ENCODE results near the gene TSHZ3. TPM values are rescaled to one million over a fixed set of nuclear protein-coding genes. Genes with fewer than 3 reads are reported as not detected.

TSHZ3 gene
- total RNA-seq, 1 experiment from 2014 or later, result 3.2 TPM

- Histone ChIP-seq H2BK15ac (ENCODE audit: low read depth, low read length) (no peak overlapping the region), H3K18ac (ENCODE audit: insufficient read length, low read depth, low read length) (no peak overlapping the region), H3K4me1 (ENCODE audit: insufficient read depth, low read length) (0 out of 2 replicates have a peak, but pooled peaks cover 1% of the 10 kb centered on the region), H2BK12ac (ENCODE audit: insufficient read length, low read depth, low read length) (no peak overlapping the region), H2AFZ (ENCODE audit: low read length) (no peak overlapping the region), H3K79me2 (ENCODE audit: insufficient read depth, low read length) (no peaks in the 10 kb centered on the region), H4K8ac (replicated peaks; ENCODE audit: insufficient read length, low read depth, low read length) (no peak overlapping the region), H3K56ac (ENCODE audit: insufficient read length, low read depth, low read length) (no peak overlapping the region), H4K20me1 (ENCODE audit: control insufficient read depth, insufficient read depth, insufficient read length) (no peaks in the 10 kb centered on the region), H3K23me2 (ENCODE audit: insufficient read length, low read depth, low read length, poor library complexity, severe bottlenecking) (peaks cover 1% of the 10 kb centered on the region), H3K9ac (ENCODE audit: extremely low read depth, insufficient read length, low read length) (no peak overlapping the region), H4K91ac (ENCODE audit: insufficient read length, low read depth, low read length) (no peak overlapping the region), H3K27ac (ENCODE audit: insufficient read length, low read depth, low read length) (no peak overlapping the region), H2BK20ac (ENCODE audit: low read depth, low read length, poor library complexity, severe bottlenecking) (no peak overlapping the region), H3K79me1 (ENCODE audit: insufficient read depth, low read depth, low read length, poor library complexity, severe bottlenecking) (no peaks in the 10 kb centered on the region), H2BK5ac (ENCODE audit: insufficient read length, low read length) (no peak overlapping the region), H2BK120ac (ENCODE audit: low read depth, low read length, poor library complexity, severe bottlenecking) (no peak overlapping the region), H3K23ac (ENCODE audit: insufficient read length, low read depth, low read length) (no peak overlapping the region), H3K14ac (ENCODE audit: insufficient read depth, low read length) (no peak overlapping the region), H3K4ac (ENCODE audit: low read depth, low read length) (no peak overlapping the region), H3T11ph (ENCODE audit: low read length) (no peak overlapping the region), H3K4me2 (ENCODE audit: insufficient read depth, insufficient read length, low read length) (no peak overlapping the region), H2AK5ac (ENCODE audit: insufficient read length, low read length) (no peak overlapping the region), H3K27me3 (ENCODE audit: insufficient read depth, low read length) (no peaks in the 10 kb centered on the region), H4K5ac (ENCODE audit: insufficient read length, low read depth, low read length) (no peak overlapping the region), H3K9me3 (ENCODE audit: control insufficient read depth, low read depth, low read length) (no peaks in the 10 kb centered on the region)
- Mint-ChIP-seq H3K36me3 (ENCODE audit: insufficient read depth in 1 of 3, low read depth in 3 of 3) (peaks cover 4 to 16% (median 6%) of the 10 kb centered on the region in 3 experiments; a peak in 3 of 7 replicates), H3K4me1 (peaks cover 7 to 9% of the 10 kb centered on the region in 2 experiments), H3K27ac (no peak overlapping the region), H3K27me3 (ENCODE audit: low read depth) (peaks cover 2% of the 10 kb centered on the region), H3K9me3 (peaks cover 0 to 7% of the 10 kb centered on the region in 2 experiments; a peak in 4 of 5 replicates), H3K4me3 (no peak overlapping the region)
- DNase-seq, result no peak
- no CpG with 5 or more reads among the region's 5 CpGs for WGBS (ENCODE audit: extremely low coverage, insufficient read length, low lambda C conversion rate)
- TF ChIP-seq CTCF (conservative IDR thresholded peaks at IDR 0.05), result no peak
Observed at GRCh38 chr19:31370216-31370615, 21.0 kb upstream of the TSHZ3 start.
